Measurements from ENCODE around the gene ZNF578. TPM values are rescaled to one million over a fixed set of nuclear protein-coding genes. Genes with fewer than 3 reads are reported as not detected.
"Not testable (repeated sequence)": the region's sequence is repeated elsewhere in the genome, so short reads cannot be mapped to it uniquely, and the experiment has no call there.

The ZNF578 gene
- total and polyA plus RNA-seq, 2 experiments from 2014 or later: 0.12 to 0.97 TPM

GRCh38 chr19:52532480-52532879 is 79.1 kb downstream of the ZNF578 start:
- Histone ChIP-seq H3K9me3 (ENCODE audit: low read depth) (no peaks in the 10 kb centered on the region), H3K27me3 (no peaks in the 10 kb centered on the region), H3K4me1 (ENCODE audit: insufficient read depth) (peaks cover 15% of the 10 kb centered on the region), H3K4me2 (no peak overlapping the region), H3K4me3 (no peak overlapping the region), H3K27ac (no peak overlapping the region), H2AFZ (no peak overlapping the region), H3K79me2 (peaks cover 69% of the 10 kb centered on the region), H3K36me3 (replicated peaks; ENCODE audit: insufficient read depth, low read depth) (no peaks in the 10 kb centered on the region), H4K20me1 (ENCODE audit: insufficient read depth, poor library complexity, severe bottlenecking) (no peaks in the 10 kb centered on the region), H3K9me2 (replicated peaks; ENCODE audit: insufficient read depth) (no peaks in the 10 kb centered on the region)
- TF ChIP-seq, protein P1, sequence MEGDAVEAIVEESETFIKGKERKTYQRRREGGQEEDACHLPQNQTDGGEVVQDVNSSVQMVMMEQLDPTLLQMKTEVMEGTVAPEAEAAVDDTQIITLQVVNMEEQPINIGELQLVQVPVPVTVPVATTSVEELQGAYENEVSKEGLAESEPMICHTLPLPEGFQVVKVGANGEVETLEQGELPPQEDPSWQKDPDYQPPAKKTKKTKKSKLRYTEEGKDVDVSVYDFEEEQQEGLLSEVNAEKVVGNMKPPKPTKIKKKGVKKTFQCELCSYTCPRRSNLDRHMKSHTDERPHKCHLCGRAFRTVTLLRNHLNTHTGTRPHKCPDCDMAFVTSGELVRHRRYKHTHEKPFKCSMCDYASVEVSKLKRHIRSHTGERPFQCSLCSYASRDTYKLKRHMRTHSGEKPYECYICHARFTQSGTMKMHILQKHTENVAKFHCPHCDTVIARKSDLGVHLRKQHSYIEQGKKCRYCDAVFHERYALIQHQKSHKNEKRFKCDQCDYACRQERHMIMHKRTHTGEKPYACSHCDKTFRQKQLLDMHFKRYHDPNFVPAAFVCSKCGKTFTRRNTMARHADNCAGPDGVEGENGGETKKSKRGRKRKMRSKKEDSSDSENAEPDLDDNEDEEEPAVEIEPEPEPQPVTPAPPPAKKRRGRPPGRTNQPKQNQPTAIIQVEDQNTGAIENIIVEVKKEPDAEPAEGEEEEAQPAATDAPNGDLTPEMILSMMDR (IDR thresholded peaks at IDR 0.05; ENCODE audit: poor library complexity): no peak
- TF ChIP-seq EZH2 (IDR thresholded peaks at IDR 0.05; ENCODE audit: borderline replicate concordance): no peak
- no peak for DNase-seq (ENCODE audit: low spot score)
- WGBS (ENCODE audit: low lambda C conversion rate, missing lambda C conversion rate): 92% methylated on average over 2 of the region's 2 CpGs

- Histone ChIP-seq H2AFZ (no peak overlapping the region), H3K9me3 (ENCODE audit: low read depth) (no peaks in the 10 kb centered on the region), H4K20me1 (ENCODE audit: insufficient read depth, poor library complexity, severe bottlenecking) (no peaks in the 10 kb centered on the region), H3K4me2 (no peak overlapping the region), H3K4me3 (no peak overlapping the region), H3K9me2 (replicated peaks; ENCODE audit: insufficient read depth) (no peaks in the 10 kb centered on the region), H3K79me2 (peaks cover 57% of the 10 kb centered on the region), H3K4me1 (ENCODE audit: insufficient read depth) (peaks cover 6% of the 10 kb centered on the region), H3K27ac (peak overlapping the region; percentile 19), H3K36me3 (replicated peaks; ENCODE audit: insufficient read depth, low read depth) (no peaks in the 10 kb centered on the region), H3K27me3 (no peaks in the 10 kb centered on the region)
- DNase-seq (ENCODE audit: low spot score): peak; percentile 13
- TF ChIP-seq EZH2 (IDR thresholded peaks at IDR 0.05; ENCODE audit: borderline replicate concordance) (no peak), EZH2phosphoT487 (IDR thresholded peaks at IDR 0.05; ENCODE audit: low read depth, severe bottlenecking, unreplicated experiment) (no peak)
- TF ChIP-seq, protein P1 (IDR thresholded peaks at IDR 0.05; ENCODE audit: poor library complexity): no peak
- WGBS (ENCODE audit: low lambda C conversion rate, missing lambda C conversion rate): 82% methylated on average over 5 of the region's 5 CpGs
Observed at GRCh38 chr19:52533901-52534300, 80.5 kb downstream of the ZNF578 start.

- Histone ChIP-seq H3K4me2 (peak overlapping the region; percentile 92), H3K27ac (peak overlapping the region; percentile 61), H3K79me2 (peaks cover 52% of the 10 kb centered on the region), H2AFZ (peak overlapping the region; percentile 60), H3K4me3 (peak overlapping the region; percentile 80)
- H4K20me1 ChIP-seq (ENCODE audit: insufficient read depth, poor library complexity, severe bottlenecking); H3K4me1 ChIP-seq (ENCODE audit: insufficient read depth); DNase-seq (ENCODE audit: low spot score); H3K9me2 ChIP-seq (replicated peaks; ENCODE audit: insufficient read depth); H3K9me3 ChIP-seq (ENCODE audit: low read depth); H3K27me3 ChIP-seq; H3K36me3 ChIP-seq (replicated peaks; ENCODE audit: insufficient read depth, low read depth): not testable (repeated sequence)
- WGBS (ENCODE audit: low lambda C conversion rate, missing lambda C conversion rate): 15% methylated on average over 14 of the region's 15 CpGs
Observed at GRCh38 chr19:52535385-52535770, 82.0 kb downstream of the ZNF578 start.

- H3K4me3 ChIP-seq: peak overlapping the region; percentile 80
- no peaks in the 10 kb centered on the region for H3K27me3 ChIP-seq
- TF ChIP-seq, protein P1 (IDR thresholded peaks at IDR 0.05; ENCODE audit: poor library complexity): no peak
- TF ChIP-seq EZH2phosphoT487 (IDR thresholded peaks at IDR 0.05; ENCODE audit: low read depth, severe bottlenecking, unreplicated experiment): no peak
- TF ChIP-seq EZH2 (IDR thresholded peaks at IDR 0.05; ENCODE audit: borderline replicate concordance): no peak
- DNase-seq (ENCODE audit: low spot score): peak; percentile 94
- no peaks in the 10 kb centered on the region for H3K9me2 ChIP-seq (replicated peaks; ENCODE audit: insufficient read depth)
- peaks cover 5% of the 10 kb centered on the region for H3K4me1 ChIP-seq (ENCODE audit: insufficient read depth)
- H2AFZ ChIP-seq: peak overlapping the region; percentile 93
- no peaks in the 10 kb centered on the region for H4K20me1 ChIP-seq (ENCODE audit: insufficient read depth, poor library complexity, severe bottlenecking)
- H3K36me3 ChIP-seq (replicated peaks; ENCODE audit: insufficient read depth, low read depth): no peaks in the 10 kb centered on the region
- H3K9me3 ChIP-seq (ENCODE audit: low read depth): no peaks in the 10 kb centered on the region
- H3K79me2 ChIP-seq: peaks cover 47% of the 10 kb centered on the region
- H3K4me2 ChIP-seq: peak overlapping the region; percentile 92
- WGBS (ENCODE audit: low lambda C conversion rate, missing lambda C conversion rate): 3% methylated on average over 48 of the region's 50 CpGs
- H3K27ac ChIP-seq: peak overlapping the region; percentile 88
Observed at GRCh38 chr19:52535771-52536447, 82.6 kb downstream of the ZNF578 start.
